Skeletal muscle cell (primary cell): ENCODE data around the gene DAG1.

ENCODE experiments used
- DNase-seq: peaks from one replicate; pipeline ENCODE4 v3.0.0-alpha.2; 2010; ENCODE audit warnings: low read depth
- H3K4me3 ChIP-seq: 2 replicates; pipeline ENCODE4 v1.5.1; 2011; ENCODE audit warnings: low read depth, mild to moderate bottlenecking, control low read depth, low read length, moderate library complexity

DAG1 gene

GRCh38 chr3:49469936-49470713 is at the start of gene DAG1:
TSS of gene DAG1 (plus strand) at chr3:49470267. CDS start at chr3:49510535, 40,268 bp downstream.
- H3K4me3 ChIP-seq = peak within 1 kb of the TSS; percentile 70
- peak; percentile 83 for DNase-seq

- DNase-seq = no peak
- H3K4me3 ChIP-seq = no peak overlapping the region
Measured at GRCh38 chr3:49421890-49422378, 48.1 kb upstream of the DAG1 start.

GRCh38 chr3:49422379-49423248 is 47.5 kb upstream of the DAG1 start, which contains the start of gene AMT:
TSS of gene AMT (minus strand) at chr3:49422473. CDS start at chr3:49422450, 23 bp downstream.
- no peak for DNase-seq
- no peak within 1 kb of the TSS for H3K4me3 ChIP-seq

GRCh38 chr3:49424816-49425215 is 45.3 kb upstream of the DAG1 start:
- DNase-seq = no peak
- no peak overlapping the region for H3K4me3 ChIP-seq

GRCh38 chr3:49427586-49427985 is 42.5 kb upstream of the DAG1 start:
- no peak overlapping the region for H3K4me3 ChIP-seq
- DNase-seq = no peak

GRCh38 chr3:49428752-49429080 is 41.4 kb upstream of the DAG1 start:
- no peak for DNase-seq

GRCh38 chr3:49434731-49435130 is 35.3 kb upstream of the DAG1 start:
- H3K4me3 ChIP-seq = no peak overlapping the region
- DNase-seq = no peak

More at GRCh38 chr3:49428752-49429080, 41.4 kb upstream of the DAG1 start:
- H3K4me3 ChIP-seq = peak overlapping the region; percentile 67

- H3K4me3 ChIP-seq = no peak overlapping the region
Measured at GRCh38 chr3:49445391-49445790, 24.7 kb upstream of the DAG1 start.

GRCh38 chr3:49453621-49454020 is 16.4 kb upstream of the DAG1 start:
- no peak overlapping the region for H3K4me3 ChIP-seq
- DNase-seq = no peak

More at GRCh38 chr3:49445391-49445790, 24.7 kb upstream of the DAG1 start:
- DNase-seq = no peak

- DNase-seq = no peak
- H3K4me3 ChIP-seq = no peak overlapping the region
Measured at GRCh38 chr3:49454458-49454857, 15.6 kb upstream of the DAG1 start.

- DNase-seq = no peak
- H3K4me3 ChIP-seq = no peak overlapping the region
Measured at GRCh38 chr3:49454898-49455681, 15.0 kb upstream of the DAG1 start.

GRCh38 chr3:49456466-49456865 is 13.6 kb upstream of the DAG1 start:
- no peak overlapping the region for H3K4me3 ChIP-seq
- no peak for DNase-seq

GRCh38 chr3:49460188-49460890 is 9.7 kb upstream of the DAG1 start:
- H3K4me3 ChIP-seq = no peak overlapping the region
- no peak for DNase-seq

- DNase-seq = no peak
- H3K4me3 ChIP-seq = no peak overlapping the region
Measured at GRCh38 chr3:49460956-49461355, 9.1 kb upstream of the DAG1 start.

- H3K4me3 ChIP-seq = no peak overlapping the region
- DNase-seq = no peak
Measured at GRCh38 chr3:49461443-49462171, 8.5 kb upstream of the DAG1 start.

GRCh38 chr3:49462222-49462621 is 7.8 kb upstream of the DAG1 start:
- no peak overlapping the region for H3K4me3 ChIP-seq

GRCh38 chr3:49465270-49466034 is 4.6 kb upstream of the DAG1 start:
- no peak for DNase-seq
- no peak overlapping the region for H3K4me3 ChIP-seq

More at GRCh38 chr3:49462222-49462621, 7.8 kb upstream of the DAG1 start:
- no peak for DNase-seq

- no peak for DNase-seq
- H3K4me3 ChIP-seq = no peak overlapping the region
Measured at GRCh38 chr3:49466085-49466484, 4.0 kb upstream of the DAG1 start.
